Activated CD4-positive, CD25-positive, alpha-beta regulatory T cell treated with anti-CD3 and anti-CD28 coated beads, Interleukin-2, amount 50 U/mL, for 16 hours (primary cell): ENCODE measurements around the gene KIF9.
"Not testable (repeated sequence)": the region's sequence is repeated elsewhere in the genome, so short reads cannot be mapped to it uniquely, and the experiment has no call there.

Experiments used
- DNase-seq: peaks from one replicate; pipeline ENCODE4 v3.0.0-alpha.2; 2020; ENCODE audit warnings: low read depth, low spot score

The KIF9 gene

GRCh38 chr3:47181685-47182084 lies 100.9 kb downstream of the KIF9 start:
- DNase-seq = not testable (repeated sequence)

- DNase-seq = not testable (repeated sequence)
These were observed 102.6 kb downstream of the KIF9 start for GRCh38 chr3:47180011-47180410.
